Mammary epithelial cell (primary cell): ENCODE data around the gene BCAS3.

Experiments
- EZH2 ChIP-seq: IDR thresholded peaks from 2 replicates; pipeline ENCODE4 v1.6.1; 2012; ENCODE audit warnings: low read length, inconsistent platforms, borderline replicate concordance
- TF ChIP-seq, protein P1 (sequence below), 2 donors: IDR thresholded peaks in 1 of 2; conservative IDR thresholded peaks in 1 of 2; 2 replicates each; pipeline ENCODE4 v1.5.1; 2011 to 2012; ENCODE audit warnings: inconsistent platforms in 2 of 2, low read length in 2 of 2, mild to moderate bottlenecking in 2 of 2, control low read depth in 1 of 2, low read depth in 1 of 2; ENCODE audit not compliant: insufficient read depth in 1 of 2; ENCODE audit errors: extremely low read depth in 1 of 2

DNA sequence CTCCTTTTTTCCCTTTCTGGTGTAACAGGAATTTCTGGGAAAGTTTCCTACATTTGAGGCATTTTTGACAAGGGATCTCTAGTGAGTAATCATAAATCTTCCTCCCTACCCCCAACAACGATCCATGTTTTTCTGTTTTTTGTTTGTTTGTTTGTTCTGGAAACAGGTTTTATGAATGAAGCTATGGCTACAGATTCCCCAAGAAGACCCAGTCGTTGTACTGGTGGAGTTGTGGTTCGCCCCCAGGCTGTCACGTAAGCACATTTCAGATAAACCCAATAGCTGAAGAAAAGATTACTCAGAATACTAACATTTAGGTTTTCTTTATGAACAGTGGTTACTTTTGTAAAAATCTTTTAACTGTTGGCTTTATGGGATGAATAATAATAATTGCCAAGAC lies 1.6 kb downstream of the BCAS3 start:
- TF ChIP-seq, protein P1, sequence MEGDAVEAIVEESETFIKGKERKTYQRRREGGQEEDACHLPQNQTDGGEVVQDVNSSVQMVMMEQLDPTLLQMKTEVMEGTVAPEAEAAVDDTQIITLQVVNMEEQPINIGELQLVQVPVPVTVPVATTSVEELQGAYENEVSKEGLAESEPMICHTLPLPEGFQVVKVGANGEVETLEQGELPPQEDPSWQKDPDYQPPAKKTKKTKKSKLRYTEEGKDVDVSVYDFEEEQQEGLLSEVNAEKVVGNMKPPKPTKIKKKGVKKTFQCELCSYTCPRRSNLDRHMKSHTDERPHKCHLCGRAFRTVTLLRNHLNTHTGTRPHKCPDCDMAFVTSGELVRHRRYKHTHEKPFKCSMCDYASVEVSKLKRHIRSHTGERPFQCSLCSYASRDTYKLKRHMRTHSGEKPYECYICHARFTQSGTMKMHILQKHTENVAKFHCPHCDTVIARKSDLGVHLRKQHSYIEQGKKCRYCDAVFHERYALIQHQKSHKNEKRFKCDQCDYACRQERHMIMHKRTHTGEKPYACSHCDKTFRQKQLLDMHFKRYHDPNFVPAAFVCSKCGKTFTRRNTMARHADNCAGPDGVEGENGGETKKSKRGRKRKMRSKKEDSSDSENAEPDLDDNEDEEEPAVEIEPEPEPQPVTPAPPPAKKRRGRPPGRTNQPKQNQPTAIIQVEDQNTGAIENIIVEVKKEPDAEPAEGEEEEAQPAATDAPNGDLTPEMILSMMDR (conservative IDR thresholded peaks at IDR 0.05 in 1 of 2, IDR thresholded peaks at IDR 0.05 in 1 of 2; ENCODE audit: extremely low read depth in 1 of 2, insufficient read depth in 1 of 2, low read depth in 1 of 2, low read length in 2 of 2): no peak
- TF ChIP-seq EZH2: no peak
